ENCODE data around the gene ARNT2. TPM values are rescaled to one million over a fixed set of nuclear protein-coding genes. Genes with fewer than 3 reads are reported as not detected.

The ARNT2 gene
- total and polyA plus RNA-seq, 4 experiments from 2014 or later, result not detected

DNA sequence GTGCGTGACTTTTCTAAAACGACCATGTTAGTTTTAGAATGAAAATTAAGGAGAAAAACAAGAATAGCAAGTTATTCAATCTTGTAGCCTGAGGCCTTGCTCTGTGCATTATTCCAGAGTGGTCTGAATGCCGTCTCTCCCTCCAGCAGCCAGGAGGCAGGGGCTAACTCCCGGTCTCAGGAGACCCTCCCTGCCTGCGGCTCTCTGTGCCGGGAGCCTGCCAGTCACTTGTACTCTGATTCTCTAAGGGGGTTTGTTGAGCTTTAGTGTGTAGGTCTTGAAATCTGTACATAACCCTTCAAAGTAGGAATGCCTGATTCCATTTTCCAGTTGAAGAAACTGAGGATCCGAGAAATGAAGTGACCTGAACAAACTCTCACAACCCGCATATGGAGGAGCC is 97.3 kb downstream of the ARNT2 start:
- Mint-ChIP-seq H3K36me3 (no peaks in the 10 kb centered on the region), H3K27me3 (peaks cover 3 to 13% of the 10 kb centered on the region in 2 donors), H3K4me1 (no peaks in the 10 kb centered on the region), H3K9me3 (peaks cover 0 to 8% (median 0%) of the 10 kb centered on the region in 8 donors), H3K27ac (no peak overlapping the region), H3K4me3 (no peak overlapping the region)
- POLR2A ChIA-PET (ENCODE audit: partially characterized antibody), result no interaction called here
- Histone ChIP-seq H3K9me3 (ENCODE audit: control insufficient read depth in 1 of 2, low read length in 2 of 2) (no peaks in the 10 kb centered on the region), H3K27me3 (ENCODE audit: insufficient read depth, low read length) (no peaks in the 10 kb centered on the region), H3K36me3 (ENCODE audit: insufficient read depth, low read length) (no peaks in the 10 kb centered on the region), H3K4me3 (ENCODE audit: low read length in 2 of 2) (no peak overlapping the region), H3K4me1 (ENCODE audit: insufficient read depth, low read length) (no peaks in the 10 kb centered on the region), H3K27ac (ENCODE audit: low read depth, low read length) (no peak overlapping the region)
- intact Hi-C loops (cut with micrococcal nuclease), result no loop called here
- CTCF ChIA-PET (ENCODE audit: partially characterized antibody), result no interaction called here
- no peak for DNase-seq

DNA sequence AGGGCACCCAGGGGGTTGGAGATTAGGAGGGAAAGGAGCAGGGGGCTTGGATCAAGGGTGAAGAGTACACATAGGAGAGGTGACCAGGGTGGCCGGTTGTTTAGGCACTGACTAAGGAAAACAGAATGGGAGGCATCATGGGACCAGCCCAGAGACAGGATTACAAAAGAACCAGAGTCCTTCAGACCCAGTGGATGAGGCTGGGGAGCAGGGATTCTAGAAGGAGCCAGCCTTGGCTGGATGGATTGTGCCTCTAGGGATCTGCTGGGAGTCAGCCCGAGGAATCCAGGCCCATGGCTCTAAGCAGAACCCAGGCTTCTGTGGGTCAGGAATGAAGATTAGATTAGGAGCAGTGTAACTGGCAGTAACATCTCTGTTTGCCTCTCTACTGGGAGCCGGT is 98.6 kb downstream of the ARNT2 start:
- Histone ChIP-seq H3K36me3 (ENCODE audit: insufficient read depth, low read length) (no peaks in the 10 kb centered on the region), H3K27ac (ENCODE audit: low read depth, low read length) (no peak overlapping the region), H3K9me3 (ENCODE audit: control insufficient read depth in 1 of 2, low read length in 2 of 2) (no peaks in the 10 kb centered on the region), H3K4me1 (ENCODE audit: insufficient read depth, low read length) (no peaks in the 10 kb centered on the region), H3K27me3 (ENCODE audit: insufficient read depth, low read length) (no peaks in the 10 kb centered on the region), H3K4me3 (ENCODE audit: low read length in 2 of 2) (no peak overlapping the region)
- ChIA-PET CTCF (ENCODE audit: partially characterized antibody) (no interaction called here), POLR2A (ENCODE audit: partially characterized antibody) (no interaction called here)
- H3K27ac Mint-ChIP-seq, result no peak overlapping the region
- no peaks in the 10 kb centered on the region for H3K4me1 Mint-ChIP-seq
- H3K36me3 Mint-ChIP-seq, result no peaks in the 10 kb centered on the region
- no peak for DNase-seq
- peaks cover 0 to 8% (median 0%) of the 10 kb centered on the region in 8 donors for H3K9me3 Mint-ChIP-seq
- peaks cover 1 to 10% of the 10 kb centered on the region in 2 donors for H3K27me3 Mint-ChIP-seq
- H3K4me3 Mint-ChIP-seq, result no peak overlapping the region
- intact Hi-C loops (cut with micrococcal nuclease), result no loop called here

DNA sequence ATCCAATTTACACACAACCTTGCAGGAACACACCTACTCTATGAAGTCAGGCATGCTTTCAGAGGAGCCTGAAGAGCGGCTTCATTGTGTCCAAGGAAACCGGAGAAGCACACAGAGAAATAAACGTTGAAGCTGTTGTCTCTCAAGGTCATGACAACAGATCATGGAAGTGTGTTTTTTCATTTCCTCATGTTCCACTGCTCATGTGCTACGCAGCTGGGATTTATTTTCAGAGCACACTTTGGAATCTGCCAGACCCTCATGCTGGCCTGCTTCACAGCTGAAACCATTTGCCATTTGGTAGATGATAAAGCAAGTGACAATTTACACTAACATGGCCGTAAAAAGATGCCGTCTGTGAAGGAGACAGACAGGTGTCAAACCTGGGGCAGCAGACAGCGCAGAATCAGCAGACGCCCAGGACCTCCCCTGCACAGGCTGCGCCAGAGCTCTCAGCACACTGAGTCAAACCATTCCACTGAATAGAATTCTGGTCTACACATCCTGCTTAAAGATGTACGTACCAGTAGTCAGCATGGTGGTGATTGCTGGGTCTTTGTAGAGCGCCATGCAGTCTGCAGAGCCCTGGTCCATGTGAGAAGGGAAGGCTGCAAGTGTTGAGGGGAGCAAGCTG is 99.3 kb downstream of the ARNT2 start:
- Mint-ChIP-seq H3K9me3 (peaks cover 0 to 8% (median 0%) of the 10 kb centered on the region in 8 donors), H3K27ac (no peak overlapping the region), H3K4me3 (no peak overlapping the region), H3K4me1 (no peaks in the 10 kb centered on the region), H3K36me3 (no peaks in the 10 kb centered on the region), H3K27me3 (peaks cover 1 to 8% of the 10 kb centered on the region in 2 donors)
- Histone ChIP-seq H3K27ac (ENCODE audit: low read depth, low read length) (no peak overlapping the region), H3K9me3 (ENCODE audit: control insufficient read depth in 1 of 2, low read length in 2 of 2) (no peaks in the 10 kb centered on the region), H3K36me3 (ENCODE audit: insufficient read depth, low read length) (no peaks in the 10 kb centered on the region), H3K4me1 (ENCODE audit: insufficient read depth, low read length) (no peaks in the 10 kb centered on the region), H3K4me3 (ENCODE audit: low read length in 2 of 2) (no peak overlapping the region), H3K27me3 (ENCODE audit: insufficient read depth, low read length) (no peaks in the 10 kb centered on the region)
- intact Hi-C loops (cut with micrococcal nuclease), result no loop called here
- ChIA-PET POLR2A (ENCODE audit: partially characterized antibody) (no interaction called here), CTCF (ENCODE audit: partially characterized antibody) (no interaction called here)
- DNase-seq, result no peak

DNA sequence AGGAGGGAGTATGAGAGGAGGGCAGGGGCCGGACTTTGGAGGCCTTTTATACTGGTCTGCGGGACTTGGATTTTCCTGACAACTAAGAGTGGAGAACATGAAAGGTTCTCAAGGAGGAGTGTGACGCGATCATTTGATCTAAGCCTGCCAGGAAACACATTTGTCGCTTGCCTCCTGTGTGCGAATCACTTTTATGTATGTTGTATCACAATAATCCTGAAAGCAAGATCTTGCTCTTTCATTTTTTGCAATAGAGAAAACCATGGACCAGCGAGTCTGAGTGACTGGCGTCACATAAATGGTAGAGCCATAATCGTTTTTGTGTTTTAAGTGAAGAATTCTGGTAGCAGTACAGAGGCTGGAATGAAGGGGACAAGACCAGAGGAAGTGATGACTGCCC is 100.7 kb downstream of the ARNT2 start:
- Mint-ChIP-seq H3K36me3 (no peaks in the 10 kb centered on the region), H3K9me3 (peaks cover 0 to 11% (median 0%) of the 10 kb centered on the region in 8 donors), H3K27me3 (peaks cover 6 to 7% of the 10 kb centered on the region in 2 donors), H3K4me3 (no peak overlapping the region), H3K4me1 (no peaks in the 10 kb centered on the region), H3K27ac (no peak overlapping the region)
- DNase-seq, result no peak
- ChIA-PET POLR2A (ENCODE audit: partially characterized antibody) (no interaction called here), CTCF (ENCODE audit: partially characterized antibody) (no interaction called here)
- Histone ChIP-seq H3K4me1 (ENCODE audit: insufficient read depth, low read length) (no peaks in the 10 kb centered on the region), H3K9me3 (ENCODE audit: control insufficient read depth in 1 of 2, low read length in 2 of 2) (no peaks in the 10 kb centered on the region), H3K27ac (ENCODE audit: low read depth, low read length) (no peak overlapping the region), H3K27me3 (ENCODE audit: insufficient read depth, low read length) (no peaks in the 10 kb centered on the region), H3K4me3 (ENCODE audit: low read length in 2 of 2) (no peak overlapping the region), H3K36me3 (ENCODE audit: insufficient read depth, low read length) (no peaks in the 10 kb centered on the region)
- intact Hi-C loops (cut with micrococcal nuclease), result no loop called here

DNA sequence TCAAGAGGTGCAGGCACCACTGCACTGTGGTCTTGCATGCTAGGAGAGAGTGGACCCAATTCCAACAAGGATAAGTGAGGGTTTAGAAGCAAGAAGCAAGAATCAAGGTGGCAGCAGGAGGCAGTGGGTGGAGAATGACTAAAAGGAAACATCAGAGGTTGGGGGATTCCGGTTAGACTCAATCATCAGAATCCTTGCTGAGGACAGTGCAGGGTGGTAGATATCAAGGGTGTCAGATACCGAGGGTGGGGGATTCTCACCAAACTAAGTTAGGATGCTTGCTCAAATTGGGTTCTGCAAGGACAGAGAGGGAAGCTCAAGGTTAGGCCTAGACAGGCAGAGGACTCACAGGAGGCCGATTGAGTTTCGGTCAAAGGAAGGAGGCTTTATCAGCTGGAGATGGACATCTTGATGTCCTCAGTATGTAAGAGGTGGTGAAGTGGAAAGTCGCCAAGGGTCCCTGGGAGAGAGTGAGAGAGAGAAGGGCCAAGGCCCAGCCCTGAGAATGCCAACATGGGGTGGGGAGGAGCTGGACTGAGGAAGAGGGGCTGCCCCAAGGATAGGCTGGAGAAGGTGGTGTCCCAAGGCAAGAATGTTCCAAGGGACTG is 102.2 kb downstream of the ARNT2 start:
- POLR2A ChIA-PET (ENCODE audit: partially characterized antibody), result no interaction called here
- Mint-ChIP-seq H3K4me1 (no peaks in the 10 kb centered on the region), H3K4me3 (no peak overlapping the region), H3K9me3 (peaks cover 0 to 12% (median 0%) of the 10 kb centered on the region in 8 donors), H3K27ac (no peak overlapping the region), H3K36me3 (no peaks in the 10 kb centered on the region), H3K27me3 (peaks cover 7 to 9% of the 10 kb centered on the region in 2 donors)
- intact Hi-C loops (cut with micrococcal nuclease), result no loop called here
- CTCF ChIA-PET (ENCODE audit: partially characterized antibody), result no interaction called here
- Histone ChIP-seq H3K9me3 (ENCODE audit: control insufficient read depth in 1 of 2, low read length in 2 of 2) (no peaks in the 10 kb centered on the region), H3K36me3 (ENCODE audit: insufficient read depth, low read length) (no peaks in the 10 kb centered on the region), H3K4me1 (ENCODE audit: insufficient read depth, low read length) (no peaks in the 10 kb centered on the region), H3K27ac (ENCODE audit: low read depth, low read length) (no peak overlapping the region), H3K27me3 (ENCODE audit: insufficient read depth, low read length) (no peaks in the 10 kb centered on the region), H3K4me3 (ENCODE audit: low read length in 2 of 2) (no peak overlapping the region)
- no peak for DNase-seq

DNA sequence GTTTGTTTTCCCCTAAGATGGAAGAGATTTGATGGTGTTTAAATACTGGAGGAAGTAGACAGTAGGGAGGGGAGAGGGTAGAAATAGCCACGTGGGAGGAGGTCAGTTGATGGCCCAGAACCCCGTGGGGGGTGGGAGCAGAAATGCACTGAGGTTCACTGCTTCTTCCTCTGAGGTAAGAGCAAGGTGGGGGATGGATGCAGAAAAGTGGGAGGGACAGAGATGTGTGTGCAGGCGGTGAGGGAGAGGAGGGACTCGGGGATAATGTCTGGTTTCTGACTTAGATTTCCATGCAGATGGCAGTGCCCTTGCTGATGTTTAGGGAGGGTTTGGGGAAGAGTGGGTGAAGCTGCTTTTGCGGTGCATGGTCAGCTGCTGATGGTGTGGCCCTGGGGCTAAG is 102.9 kb downstream of the ARNT2 start:
- H3K27me3 Mint-ChIP-seq, result peaks cover 9% of the 10 kb centered on the region in 2 donors
- peaks cover 0 to 12% (median 0%) of the 10 kb centered on the region in 8 donors for H3K9me3 Mint-ChIP-seq
- no peak overlapping the region for H3K27ac Mint-ChIP-seq
- POLR2A ChIA-PET (ENCODE audit: partially characterized antibody), result no interaction called here
- intact Hi-C loops (cut with micrococcal nuclease), result no loop called here
- Histone ChIP-seq H3K27me3 (ENCODE audit: insufficient read depth, low read length) (no peaks in the 10 kb centered on the region), H3K4me1 (ENCODE audit: insufficient read depth, low read length) (no peaks in the 10 kb centered on the region), H3K27ac (ENCODE audit: low read depth, low read length) (no peak overlapping the region), H3K4me3 (ENCODE audit: low read length in 2 of 2) (no peak overlapping the region), H3K9me3 (ENCODE audit: control insufficient read depth in 1 of 2, low read length in 2 of 2) (no peaks in the 10 kb centered on the region), H3K36me3 (ENCODE audit: insufficient read depth, low read length) (no peaks in the 10 kb centered on the region)
- H3K4me3 Mint-ChIP-seq, result no peak overlapping the region
- H3K4me1 Mint-ChIP-seq, result no peaks in the 10 kb centered on the region
- DNase-seq, result no peak
- no peaks in the 10 kb centered on the region for H3K36me3 Mint-ChIP-seq
- CTCF ChIA-PET (ENCODE audit: partially characterized antibody), result no interaction called here

DNA sequence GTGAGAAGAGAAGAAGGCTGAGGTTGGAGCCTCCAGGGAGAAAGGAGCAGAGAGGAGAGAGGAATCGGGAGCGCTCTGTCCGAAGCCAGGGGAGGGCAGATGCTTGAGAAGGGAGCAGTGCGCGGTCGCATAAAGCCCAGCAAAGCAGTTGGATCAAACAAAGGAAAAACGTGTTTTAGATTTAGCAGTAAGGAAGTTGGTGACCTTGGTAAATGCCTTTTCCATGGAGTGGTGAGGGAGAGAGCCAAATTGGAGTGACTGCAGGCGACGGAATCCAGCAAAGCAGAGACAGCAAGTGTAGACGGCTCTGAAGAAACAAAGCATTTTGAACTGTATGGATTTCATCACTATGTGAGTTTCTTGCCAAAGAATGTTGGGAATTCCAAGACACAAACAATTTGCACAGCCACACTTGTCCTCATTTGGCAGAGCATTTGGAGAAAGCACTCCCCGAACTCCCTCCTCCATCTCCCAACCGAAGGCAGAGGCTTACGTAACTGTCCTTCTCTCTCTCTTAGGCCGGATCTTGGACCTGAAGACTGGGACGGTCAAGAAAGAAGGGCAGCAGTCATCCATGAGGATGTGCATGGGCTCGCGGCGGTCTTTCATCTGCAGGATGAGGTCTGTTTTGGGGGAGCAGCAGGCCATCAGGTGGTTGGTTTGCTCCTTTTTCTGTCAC is 103.6 kb downstream of the ARNT2 start:
- Histone ChIP-seq H3K36me3 (ENCODE audit: insufficient read depth, low read length) (no peaks in the 10 kb centered on the region), H3K4me1 (ENCODE audit: insufficient read depth, low read length) (no peaks in the 10 kb centered on the region), H3K9me3 (ENCODE audit: control insufficient read depth in 1 of 2, low read length in 2 of 2) (no peaks in the 10 kb centered on the region), H3K27ac (ENCODE audit: low read depth, low read length) (no peak overlapping the region), H3K27me3 (ENCODE audit: insufficient read depth, low read length) (no peaks in the 10 kb centered on the region), H3K4me3 (ENCODE audit: low read length in 2 of 2) (no peak overlapping the region)
- ChIA-PET POLR2A (ENCODE audit: partially characterized antibody) (no interaction called here), CTCF (ENCODE audit: partially characterized antibody) (no interaction called here)
- Mint-ChIP-seq H3K27ac (no peak overlapping the region), H3K4me3 (no peak overlapping the region), H3K27me3 (peaks cover 3 to 9% of the 10 kb centered on the region in 2 donors), H3K4me1 (no peaks in the 10 kb centered on the region), H3K9me3 (peaks cover 0 to 12% (median 0%) of the 10 kb centered on the region in 8 donors), H3K36me3 (no peaks in the 10 kb centered on the region)
- no peak for DNase-seq
- intact Hi-C loops (cut with micrococcal nuclease), result no loop called here
